CD4-positive, alpha-beta T cell treated with Interleukin-2 at 100 ng/mL for 4 hours (primary cell): ENCODE results near the gene NUP54.

Experiments used
- DNase-seq: peaks from one replicate; pipeline ENCODE4 v3.0.0-alpha.2; 2020; ENCODE audit warnings: low spot score

Gene NUP54

DNA sequence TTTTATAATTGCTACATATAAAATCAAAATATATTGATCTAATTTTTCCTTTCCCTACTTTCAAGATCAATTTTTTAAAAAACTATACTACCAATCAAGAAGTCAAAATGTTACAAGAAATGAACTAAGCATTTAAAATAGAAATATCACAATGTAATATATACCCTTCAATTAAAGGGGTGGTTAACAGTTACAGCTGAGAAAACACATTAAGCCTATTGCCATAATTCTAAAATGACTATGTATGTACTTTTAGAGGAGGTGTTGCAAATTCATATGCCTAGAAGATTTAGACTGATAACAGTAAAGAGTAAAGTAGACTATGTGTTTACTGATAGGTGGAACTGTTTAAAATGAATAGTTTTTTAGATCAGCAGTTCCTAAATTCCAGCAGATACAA lies 3.7 kb downstream of the NUP54 start:
- DNase-seq, result no peak

DNA sequence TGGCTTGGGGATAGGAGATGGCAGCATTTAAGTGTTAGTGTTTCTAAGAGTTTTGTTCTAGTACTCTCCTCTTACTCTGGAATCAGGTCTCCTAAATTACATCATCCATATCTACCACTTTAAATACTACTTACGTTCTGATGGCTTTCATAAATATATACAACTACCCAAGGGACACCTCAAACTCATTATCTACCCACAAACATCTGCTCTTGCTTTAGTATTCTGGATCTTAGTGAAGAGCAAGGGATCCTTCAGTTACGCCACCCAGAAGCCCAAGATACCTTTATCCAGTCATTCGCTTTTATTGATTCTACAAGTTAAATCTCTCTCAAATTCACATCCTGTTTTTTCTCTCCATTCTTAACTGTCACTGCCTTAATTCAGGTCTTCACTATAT lies 7.0 kb downstream of the NUP54 start:
- no peak for DNase-seq

DNA sequence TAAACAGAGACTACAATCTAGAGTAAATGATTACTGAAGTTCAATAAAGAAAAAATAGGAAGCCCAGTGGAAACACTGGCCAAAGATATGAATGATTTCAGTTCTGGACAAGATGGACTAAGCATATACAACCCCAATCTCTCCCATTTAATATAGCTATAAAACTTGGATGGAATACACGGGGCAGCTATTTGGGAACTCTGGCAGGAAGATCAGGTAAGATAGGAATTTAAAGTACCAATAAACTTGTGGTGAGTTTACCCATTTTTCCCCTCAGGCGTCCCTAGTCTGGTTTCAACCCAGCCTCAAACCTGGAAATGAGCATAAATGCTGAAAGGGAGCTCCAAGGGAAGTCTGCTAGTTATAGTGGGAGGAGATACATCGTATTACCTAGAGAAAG lies 20.4 kb downstream of the NUP54 start:
- no peak for DNase-seq

DNA sequence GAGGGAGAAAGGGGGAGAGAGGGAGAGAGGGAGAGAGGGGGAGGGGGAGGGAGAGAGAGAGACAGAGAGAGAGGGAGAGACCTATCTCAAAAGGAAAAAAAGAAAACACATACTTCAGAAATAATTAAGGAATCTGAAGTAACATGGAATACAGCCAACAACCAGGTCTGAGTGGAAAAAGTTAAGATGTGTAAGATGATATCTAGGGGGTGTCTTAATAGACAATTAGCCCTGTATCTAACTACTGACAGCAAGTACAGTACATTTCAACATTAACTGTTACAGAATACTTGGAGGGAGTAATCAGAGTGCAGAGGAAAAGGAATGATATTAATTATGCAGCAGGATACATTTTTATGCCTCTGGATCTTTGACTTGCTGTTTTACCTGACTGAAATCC lies 22.4 kb downstream of the NUP54 start:
- no peak for DNase-seq

DNA sequence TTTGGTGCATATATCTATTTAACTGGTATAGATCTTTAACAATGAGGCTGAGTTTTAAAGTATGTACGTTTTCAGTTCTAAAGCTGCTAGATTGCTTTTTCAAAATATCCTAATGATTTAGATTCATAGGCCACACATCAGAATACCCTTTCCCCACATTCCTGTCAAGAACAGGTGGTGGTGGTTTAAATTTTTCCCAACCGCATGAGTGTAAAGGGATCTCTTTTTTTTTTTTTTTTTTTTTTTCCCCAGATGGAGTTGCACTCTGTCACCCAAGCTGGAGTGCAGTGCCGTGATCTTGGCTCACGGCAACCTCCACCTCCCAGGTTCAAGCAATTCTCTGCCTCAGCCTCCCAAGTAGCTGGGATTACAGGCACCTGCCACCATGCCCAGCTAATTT lies 28.0 kb downstream of the NUP54 start:
- DNase-seq, result no peak

DNA sequence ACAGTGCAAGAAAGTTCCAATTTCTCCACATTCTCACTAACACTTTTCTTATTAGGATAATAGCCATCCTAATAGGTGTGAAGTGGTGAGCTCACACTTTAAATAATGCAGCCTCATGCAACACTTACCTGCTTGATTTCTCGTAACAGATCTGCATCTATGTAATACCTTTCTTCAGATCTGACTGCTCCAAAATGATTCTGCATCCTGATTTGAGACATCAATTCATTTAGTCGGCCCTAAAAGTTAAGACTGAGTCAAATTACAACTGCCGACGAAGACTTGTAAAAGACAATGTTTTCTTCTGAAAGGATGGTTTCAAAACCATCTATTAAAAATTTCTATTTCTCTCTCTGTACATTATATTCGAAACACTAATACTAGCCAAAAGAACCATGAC lies 30.7 kb downstream of the NUP54 start:
- DNase-seq, result no peak

DNA sequence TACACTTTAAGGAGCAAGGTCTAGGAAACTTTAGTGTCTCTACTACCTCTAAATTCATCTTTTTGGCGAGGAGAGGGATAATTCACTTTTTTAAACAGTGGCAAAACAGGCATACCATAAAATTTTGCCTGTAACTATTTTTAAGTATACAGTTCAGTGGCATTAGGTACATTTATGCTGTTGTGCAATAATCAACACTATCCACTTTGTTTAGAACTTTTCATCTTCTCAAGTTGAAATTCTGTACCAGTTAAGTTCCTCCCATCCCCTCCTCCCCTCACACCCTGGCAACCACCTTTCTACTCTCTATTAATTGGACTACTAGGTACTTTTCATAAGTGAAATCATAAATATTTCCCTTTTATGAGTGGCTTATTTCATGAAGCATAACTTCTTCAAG lies 31.4 kb downstream of the NUP54 start:
- no peak for DNase-seq

DNA sequence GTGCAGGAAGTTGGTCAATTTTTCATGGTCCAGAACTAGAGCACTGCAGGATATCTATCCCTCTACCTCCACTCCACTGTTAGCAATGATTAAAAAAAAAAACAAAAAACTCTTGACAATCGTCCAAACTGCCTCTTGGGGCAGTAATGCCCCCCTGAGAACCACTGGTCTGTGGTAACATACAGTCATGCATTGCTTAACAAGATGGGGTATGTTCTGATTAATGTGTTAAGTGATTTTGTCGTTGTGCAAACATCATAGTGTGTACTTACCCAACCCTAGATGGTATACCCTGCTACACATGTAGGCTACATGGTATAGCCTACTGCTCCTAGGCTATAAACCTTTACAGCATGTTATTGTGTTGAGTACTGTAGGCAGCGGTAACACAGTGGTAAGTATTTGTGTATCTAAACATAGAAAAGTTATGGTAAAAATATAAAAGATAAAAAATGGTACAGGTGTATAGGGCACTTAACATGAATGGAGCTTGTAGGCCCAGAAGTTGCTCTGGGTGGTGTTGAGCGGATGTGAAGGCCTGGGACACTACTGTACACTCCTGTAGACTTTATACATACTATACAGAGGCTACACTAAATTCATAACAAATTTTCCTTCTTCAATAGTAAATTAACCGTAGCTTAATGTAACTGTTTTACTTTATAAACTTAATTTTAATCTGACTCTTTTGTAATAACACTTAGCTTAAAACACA lies 39.6 kb downstream of the NUP54 start:
- DNase-seq, result no peak

DNA sequence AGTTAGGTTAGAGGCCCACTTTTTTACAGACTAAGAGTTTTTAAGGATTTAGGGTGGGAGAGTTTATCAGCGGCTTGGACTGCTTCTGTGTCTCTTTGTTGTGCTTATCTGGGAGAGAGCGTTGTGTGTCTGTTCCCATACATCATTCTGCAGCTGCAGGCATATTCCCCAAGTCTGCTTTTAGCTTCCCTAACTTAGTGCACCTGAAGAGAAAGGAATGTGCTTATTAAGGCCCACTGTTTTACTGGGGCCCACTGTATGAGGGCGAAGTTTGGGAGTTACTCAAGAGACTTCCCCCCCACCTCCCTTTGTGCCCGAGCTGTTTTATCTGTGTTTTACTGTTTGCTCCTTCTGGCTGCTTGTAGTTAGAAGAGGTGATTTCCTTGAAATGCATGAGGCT lies 41.8 kb downstream of the NUP54 start:
- DNase-seq, result no peak

DNA sequence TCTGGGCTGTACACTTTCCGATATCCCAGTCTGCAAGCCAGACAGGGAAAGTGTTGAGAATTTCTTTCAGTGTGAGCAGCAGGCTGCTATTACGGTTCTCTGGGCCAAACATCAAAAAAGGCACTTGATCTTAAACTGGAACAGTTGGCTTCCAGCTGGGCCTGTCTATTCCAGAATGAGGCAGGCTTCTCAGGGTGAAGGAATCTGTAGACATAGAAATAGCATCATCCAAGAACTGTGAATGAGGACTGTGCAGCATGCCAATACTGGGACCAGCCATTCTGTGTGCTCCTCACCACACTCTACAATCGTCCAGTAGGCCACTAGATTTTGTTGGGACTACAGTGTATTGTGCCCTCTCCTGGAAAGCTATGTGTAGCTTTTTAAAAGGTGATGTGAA lies 42.5 kb downstream of the NUP54 start:
- no peak for DNase-seq

DNA sequence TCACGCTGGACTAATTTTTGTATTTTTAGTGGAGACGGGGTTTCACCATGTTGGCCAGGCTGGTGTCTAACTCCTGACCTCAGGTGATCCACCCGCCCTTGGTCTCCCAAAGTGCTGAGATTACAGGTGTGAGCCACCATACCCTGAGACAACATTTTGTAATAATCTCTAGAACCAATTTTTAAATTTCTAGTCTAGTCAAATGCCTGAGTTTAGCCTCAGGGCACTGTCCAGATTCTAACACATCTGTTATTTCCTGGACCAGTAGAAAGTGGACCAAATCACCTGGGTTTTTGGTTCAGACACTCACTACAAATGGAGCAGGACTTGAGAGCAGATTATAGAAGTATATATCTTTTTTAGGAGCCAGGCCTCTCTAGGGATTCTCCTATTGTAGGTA lies 52.1 kb downstream of the NUP54 start:
- no peak for DNase-seq

DNA sequence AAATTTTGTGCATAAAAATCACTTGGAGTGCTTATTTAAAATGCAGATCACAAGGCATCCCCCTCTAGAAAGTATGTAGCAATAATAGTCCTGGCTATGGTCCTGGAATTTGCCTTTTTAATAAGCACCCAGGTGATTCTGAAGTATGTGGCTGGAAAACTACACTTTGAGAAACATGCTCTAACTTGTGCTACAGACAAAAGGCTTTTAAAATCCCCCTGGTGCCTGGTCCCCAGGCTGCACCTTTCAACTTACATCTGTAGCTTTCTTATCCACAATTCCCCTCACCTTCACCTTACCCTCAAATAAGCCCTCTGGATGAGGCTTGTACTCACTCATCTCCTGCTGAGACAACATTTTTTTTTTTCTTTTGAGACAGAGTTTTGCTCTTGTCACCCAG lies 52.6 kb downstream of the NUP54 start:
- DNase-seq, result no peak

DNA sequence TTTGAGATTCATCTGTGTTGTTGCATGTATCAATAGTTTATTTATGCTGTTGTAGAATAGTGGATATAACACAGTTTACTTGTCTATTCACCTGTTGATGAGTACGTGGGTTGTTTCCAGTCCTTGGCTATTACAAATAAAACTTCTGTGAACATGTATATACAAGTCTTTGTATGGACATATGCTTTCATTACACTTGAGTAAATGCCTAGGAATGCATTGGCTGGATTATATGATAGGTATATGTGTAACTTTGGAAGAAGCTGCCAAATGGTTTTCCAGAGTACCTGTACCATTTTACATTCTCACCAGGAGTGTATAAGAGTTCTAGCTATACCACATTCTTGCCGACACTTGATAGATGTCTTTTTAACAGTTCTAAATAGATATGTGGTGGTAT lies 57.1 kb downstream of the NUP54 start:
- no peak for DNase-seq

DNA sequence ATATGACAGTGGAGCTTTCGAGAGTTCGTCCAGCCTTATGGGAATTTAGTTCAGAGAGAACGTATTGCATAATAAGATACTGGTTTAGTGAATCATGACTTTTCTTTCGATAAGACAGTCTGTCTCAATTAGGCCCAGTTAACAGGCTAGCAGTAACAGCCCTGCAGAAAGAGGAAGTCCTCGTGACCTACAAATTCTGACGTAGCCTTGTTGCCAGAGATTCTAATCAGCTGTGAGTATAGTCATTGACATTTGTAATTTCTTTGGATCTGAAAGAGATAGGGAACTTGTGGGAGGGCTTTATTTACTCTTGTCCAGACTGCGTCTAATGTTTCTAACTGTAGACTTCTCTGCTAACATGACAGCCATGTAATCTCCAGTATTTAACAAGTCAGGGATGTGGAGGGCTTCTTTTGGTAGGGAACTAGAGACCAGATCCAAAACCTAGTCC lies 57.9 kb downstream of the NUP54 start:
- DNase-seq, result peak; percentile 14

DNA sequence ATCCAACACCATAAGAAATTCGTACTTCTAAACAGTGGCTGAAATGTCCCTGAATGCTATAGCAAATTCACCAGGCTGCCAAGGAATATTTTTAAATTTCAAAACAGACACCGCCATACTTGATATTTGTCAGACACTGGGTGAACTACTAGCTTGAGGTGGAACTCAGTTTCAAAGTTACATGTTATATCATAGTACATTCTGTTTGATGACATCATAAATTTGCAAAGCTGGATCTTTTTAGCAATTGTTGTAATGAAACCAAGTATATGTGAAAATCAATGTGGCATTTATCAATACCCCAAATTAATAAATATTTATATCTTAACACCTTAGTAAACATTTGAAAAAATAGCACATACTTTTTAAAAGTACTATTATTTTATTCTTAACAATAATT lies 59.5 kb downstream of the NUP54 start:
- DNase-seq, result no peak

DNA sequence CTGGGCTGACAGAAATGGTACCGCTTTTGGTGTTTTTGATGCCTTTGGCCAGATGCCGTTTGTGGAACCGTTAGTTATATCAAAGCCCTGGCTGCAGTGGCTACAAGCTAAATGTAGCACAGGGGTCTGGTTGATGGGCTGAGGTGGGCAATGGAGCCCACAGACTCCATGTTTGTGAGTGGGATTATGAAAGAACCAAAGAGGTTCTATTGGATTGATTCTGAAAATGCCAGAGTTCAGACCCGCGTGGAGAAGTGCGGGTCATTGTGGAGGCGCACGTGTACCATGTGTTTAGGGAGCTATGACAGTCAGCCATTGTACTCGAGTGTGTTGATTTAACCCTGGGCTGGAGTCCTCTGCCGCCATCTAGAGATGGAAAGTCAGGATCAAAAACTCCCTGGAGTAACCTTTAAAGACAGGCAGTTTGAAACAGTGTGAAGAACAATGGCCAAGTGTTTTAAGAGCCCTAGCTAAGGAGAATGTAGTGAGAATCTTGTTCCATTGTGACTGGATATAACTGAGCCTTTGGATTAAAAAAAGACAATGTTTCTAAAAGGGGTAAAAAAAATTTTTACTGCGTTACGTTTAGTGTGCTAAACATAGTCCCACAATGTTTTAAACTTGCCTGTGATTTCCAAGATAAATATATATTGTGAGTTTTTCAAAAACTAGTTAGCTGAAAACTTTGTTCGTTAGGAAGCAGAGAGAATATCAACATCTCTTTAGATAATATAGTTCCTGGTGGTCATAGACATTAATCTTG lies 61.0 kb downstream of the NUP54 start:
- no peak for DNase-seq

DNA sequence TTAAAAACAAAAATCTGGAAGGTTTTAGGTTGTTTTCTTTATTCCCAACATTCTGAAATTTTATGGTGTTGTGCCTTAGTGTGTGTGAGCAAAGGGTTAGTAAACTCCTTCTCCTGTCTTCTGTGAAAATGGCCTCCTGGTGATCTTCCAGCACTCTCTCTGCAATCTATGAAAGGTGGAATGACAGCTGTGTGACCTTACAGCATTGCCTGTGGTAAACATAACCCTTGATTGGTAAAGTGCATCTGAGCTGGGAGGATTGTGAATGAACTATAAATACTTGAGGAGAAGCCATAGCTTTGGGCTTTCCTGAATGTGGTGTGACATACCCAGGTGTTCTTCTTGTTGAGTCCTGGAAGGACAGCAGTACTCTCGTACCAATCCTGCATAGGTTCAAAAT lies 63.7 kb downstream of the NUP54 start:
- no peak for DNase-seq

DNA sequence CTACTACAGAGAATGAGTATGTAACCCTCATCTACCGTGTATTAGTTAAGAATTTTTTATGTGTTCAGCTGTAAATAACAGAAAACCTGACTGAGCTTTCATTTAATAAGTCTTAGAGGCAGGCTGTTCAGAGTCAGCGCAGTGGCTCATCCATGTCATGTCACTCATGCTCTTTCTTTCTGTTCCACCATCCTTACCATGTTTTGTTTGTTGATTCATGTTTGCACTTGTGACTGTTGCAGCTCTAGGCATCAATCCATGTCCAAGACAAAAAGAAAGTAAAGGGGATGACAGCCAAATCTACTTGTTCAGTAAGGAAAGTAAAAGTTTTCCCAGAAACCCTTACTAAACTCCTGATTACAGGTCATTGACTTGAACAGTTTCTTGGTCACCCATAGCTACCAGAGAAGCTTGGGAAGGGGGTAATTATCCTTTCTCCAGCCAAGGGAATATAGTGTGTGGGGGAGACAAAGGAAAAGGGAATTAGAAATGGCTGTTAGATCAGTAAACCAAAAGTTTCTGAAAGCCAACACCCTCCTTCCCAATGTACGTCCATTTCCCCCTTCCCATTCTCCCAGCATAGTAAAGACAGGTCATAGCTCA lies 64.7 kb downstream of the NUP54 start:
- DNase-seq, result no peak

DNA sequence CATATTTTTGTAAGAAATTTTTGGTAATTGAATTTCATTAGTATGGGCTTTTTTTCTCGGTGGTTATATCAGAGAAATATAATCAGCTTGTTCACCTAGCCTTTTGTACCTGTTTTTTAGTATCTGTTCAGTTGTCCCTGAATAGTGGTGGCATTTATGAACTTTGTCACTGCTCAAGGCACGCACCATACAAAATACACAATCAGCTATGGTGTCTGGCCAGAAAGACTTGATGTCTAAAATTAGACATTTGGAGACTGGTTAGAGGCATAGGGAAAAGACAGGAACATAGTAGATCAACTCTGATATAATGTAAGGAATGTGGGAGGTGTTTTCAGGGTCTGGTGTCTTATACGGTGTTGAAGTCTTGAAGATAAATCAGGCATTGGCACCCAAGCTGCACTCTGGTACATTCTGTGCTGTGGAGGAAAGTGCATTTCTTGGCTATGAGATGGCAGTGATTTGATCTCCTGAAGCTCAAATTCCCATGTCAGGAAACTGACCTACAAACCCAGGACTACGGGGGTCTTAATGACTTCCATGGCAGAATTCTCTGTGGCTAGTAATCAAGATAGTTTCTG lies 70.1 kb downstream of the NUP54 start:
- DNase-seq, result no peak

DNA sequence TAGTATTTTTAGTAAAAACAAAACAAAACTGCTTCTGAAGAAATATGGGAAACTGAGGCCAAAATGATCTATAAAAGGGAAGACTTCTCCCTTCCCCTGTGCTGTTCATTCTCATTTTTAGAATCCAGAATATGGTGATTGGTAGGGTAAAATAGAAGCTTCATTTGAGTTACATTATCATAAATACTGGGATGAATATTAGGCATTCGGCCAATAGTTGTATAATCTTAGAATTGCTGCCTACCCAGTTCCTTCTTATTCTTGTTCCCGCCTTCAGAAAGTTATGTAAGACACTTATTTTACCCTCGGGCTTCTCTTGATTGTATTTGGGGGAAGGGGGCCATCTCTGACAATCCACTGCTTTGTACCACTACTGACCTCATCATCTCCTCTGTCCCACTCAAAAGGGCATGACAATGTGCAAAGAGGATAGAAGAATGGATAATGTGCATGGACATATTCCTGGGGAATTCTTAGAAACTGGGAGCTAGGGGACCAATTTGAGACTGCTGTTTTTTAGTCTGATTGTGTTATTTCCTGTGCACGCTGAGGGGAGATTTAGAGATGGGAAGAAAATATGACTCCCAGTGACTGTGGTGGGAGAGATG lies 73.1 kb downstream of the NUP54 start:
- no peak for DNase-seq

DNA sequence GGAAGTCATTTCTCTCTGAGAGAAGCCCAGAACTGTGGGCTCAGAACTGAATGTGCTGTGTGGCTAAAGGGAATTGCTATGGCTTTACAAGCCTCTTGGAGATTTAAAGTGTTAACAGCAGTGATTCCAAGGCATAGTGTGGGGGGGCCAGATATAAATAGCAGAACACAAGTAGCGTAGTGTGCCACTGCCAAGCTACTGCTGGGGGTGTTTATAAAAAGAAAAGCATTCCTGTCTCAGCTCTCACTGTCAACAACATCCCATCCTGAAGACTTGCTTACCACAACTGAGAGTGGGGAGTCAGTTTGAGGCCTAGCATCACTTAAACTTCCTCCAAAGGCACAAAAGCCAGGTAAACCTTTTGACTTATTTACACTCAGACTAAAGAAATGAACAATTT lies 73.7 kb downstream of the NUP54 start, which contains the start of gene ART3:
Gene ART3, plus strand, starts transcription at position 242 of the 400 bp plus-strand sequence. CDS start 1,181 bp downstream, outside the sequence.
- DNase-seq, result no peak

DNA sequence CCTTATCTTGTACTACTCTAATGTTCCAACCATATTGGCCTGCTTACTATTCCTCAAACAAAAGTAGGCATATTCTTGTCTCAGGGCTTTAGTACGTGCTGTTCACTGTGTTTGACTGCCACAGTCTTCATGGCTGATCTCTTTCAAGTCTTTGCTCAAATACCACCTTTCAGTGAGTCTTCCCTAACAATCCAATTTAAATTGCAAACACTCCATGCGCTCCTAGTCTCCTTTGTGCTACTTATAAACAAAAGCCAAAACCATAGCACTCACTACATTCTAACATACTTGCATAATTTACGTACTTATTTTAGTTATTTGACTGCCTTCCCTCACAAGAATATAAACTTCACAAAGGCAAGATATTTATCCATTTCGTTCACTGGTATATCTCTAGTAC lies 75.4 kb downstream of the NUP54 start:
- DNase-seq, result no peak
